ENCODE data around the gene ZNG1F. TPM values are rescaled to one million over a fixed set of nuclear protein-coding genes. Genes with fewer than 3 reads are reported as not detected.

The ZNG1F gene
- total RNA-seq = 2.6 and 5.6 TPM in 2 replicates

GRCh38 chr9:41189217-41189616 lies at the start of gene ZNG1F:
ZNG1F (minus strand) TSS chr9:41189317; CDS start chr9:41189258, 59 bp downstream.

GRCh38 chr9:41128581-41128980 lies 60.5 kb downstream of the ZNG1F start, which contains the start of gene FOXD4L6:
FOXD4L6 (minus strand) TSS chr9:41128681; CDS start chr9:41128383, 298 bp downstream.

Small RNAs within 50 kb of the gene (small RNA-seq; reads per million reads assigned to genes)
- gene MIR4477A (ENCODE audit: low replicate concordance) (not detected), gene RNA5SP530 (ENCODE audit: low replicate concordance) (not detected)

Other genes with a start within 250 kb of the ZNG1F start
- gene FOXD4L6, start 60.6 kb downstream of the ZNG1F start, total RNA-seq = under 0.01 TPM in 1 of 2 replicates, not detected in the other

All from placental pericyte (primary cell).